HEK293 (cell line): Measurements from ENCODE around the gene ZNF84.

ENCODE experiments used
- HOXC10 ChIP-seq: sonication (generic); formaldehyde crosslinking; IDR thresholded peaks from 2 replicates; pipeline ENCODE4 v1.8.1; 2023; ENCODE audit warnings: mild to moderate bottlenecking, missing genetic modification reagents
- KLF8 ChIP-seq: fragments of 450-650 bp; formaldehyde crosslinking; IDR thresholded peaks from 2 replicates; pipeline ENCODE4 v1.5.1; 2016; ENCODE audit warnings: missing biosample characterization, missing genetic modification characterization
- SP2 ChIP-seq: fragments of 450-650 bp; formaldehyde crosslinking; IDR thresholded peaks from 2 replicates; pipeline ENCODE4 v1.5.1; 2016; ENCODE audit warnings: missing biosample characterization, missing genetic modification characterization
- WT1 ChIP-seq: fragments of 450-650 bp; formaldehyde crosslinking; IDR thresholded peaks from 2 replicates; pipeline ENCODE4 v1.5.1; 2016; ENCODE audit warnings: missing biosample characterization, missing genetic modification characterization
- ZEB2 ChIP-seq: fragments of 450-650 bp; formaldehyde crosslinking; IDR thresholded peaks from 2 replicates; pipeline ENCODE4 v1.5.1; 2016; ENCODE audit warnings: missing biosample characterization, missing genetic modification characterization
- ZFP37 ChIP-seq: fragments of 450-650 bp; formaldehyde crosslinking; IDR thresholded peaks from 2 replicates; pipeline ENCODE4 v1.5.1; 2016; ENCODE audit warnings: missing biosample characterization, missing genetic modification characterization
- ZIC2 ChIP-seq: fragments of 450-650 bp; formaldehyde crosslinking; IDR thresholded peaks from 2 replicates; pipeline ENCODE4 v1.5.1; 2016; ENCODE audit warnings: missing biosample characterization, missing genetic modification characterization
- ZNF132 ChIP-seq: fragments of 450-650 bp; formaldehyde crosslinking; IDR thresholded peaks from 2 replicates; pipeline ENCODE4 v1.5.1; 2017; ENCODE audit warnings: missing biosample characterization, missing genetic modification characterization, borderline replicate concordance
- ZNF138 ChIP-seq: fragments of 450-650 bp; formaldehyde crosslinking; IDR thresholded peaks from 2 replicates; pipeline ENCODE4 v1.5.1; 2016; ENCODE audit warnings: missing biosample characterization, missing genetic modification characterization, borderline replicate concordance
- ZNF140 ChIP-seq: fragments of 450-650 bp; formaldehyde crosslinking; IDR thresholded peaks from 2 replicates; pipeline ENCODE4 v1.5.1; 2016; ENCODE audit warnings: missing biosample characterization, missing genetic modification characterization
- ZNF146 ChIP-seq: fragments of 450-650 bp; formaldehyde crosslinking; IDR thresholded peaks from 2 replicates; pipeline ENCODE4 v1.5.1; 2016; ENCODE audit warnings: missing biosample characterization, missing genetic modification characterization
- ZNF174 ChIP-seq: fragments of 450-650 bp; formaldehyde crosslinking; IDR thresholded peaks from 2 replicates; pipeline ENCODE4 v1.5.0; 2017; ENCODE audit warnings: missing biosample characterization, mild to moderate bottlenecking, missing genetic modification characterization
- ZNF175 ChIP-seq: fragments of 450-650 bp; formaldehyde crosslinking; IDR thresholded peaks from 2 replicates; pipeline ENCODE4 v1.5.1; 2016; ENCODE audit warnings: missing biosample characterization, missing genetic modification characterization
- ZNF214 ChIP-seq: fragments of 450-650 bp; formaldehyde crosslinking; IDR thresholded peaks from 2 replicates; pipeline ENCODE4 v1.5.1; 2017; ENCODE audit warnings: missing biosample characterization, mild to moderate bottlenecking, missing genetic modification characterization, borderline replicate concordance
- ZNF274 ChIP-seq, 2 experiments: fragments of 200-500 bp in 1 of 2; fragments of 450-650 bp in 1 of 2; sonication (Bioruptor generic) in 1 of 2; formaldehyde crosslinking in 1 of 2; IDR thresholded peaks; 2 replicates each; pipeline versions ENCODE4 v1.5.1 to v1.6.1; 2014 to 2016; ENCODE audit warnings: borderline replicate concordance in 1 of 2, inconsistent platforms in 1 of 2, low read length in 1 of 2, missing biosample characterization in 1 of 2, missing genetic modification characterization in 1 of 2
- ZNF302 ChIP-seq: fragments of 450-650 bp; formaldehyde crosslinking; IDR thresholded peaks from 2 replicates; pipeline ENCODE4 v1.5.1; 2016; ENCODE audit warnings: missing biosample characterization, missing genetic modification characterization, low read depth
- ZNF324 ChIP-seq: fragments of 450-650 bp; formaldehyde crosslinking; IDR thresholded peaks from 2 replicates; pipeline ENCODE4 v1.5.1; 2016; ENCODE audit warnings: missing biosample characterization, missing genetic modification characterization
- ZNF433 ChIP-seq: fragments of 450-650 bp; formaldehyde crosslinking; IDR thresholded peaks from 2 replicates; pipeline ENCODE4 v1.5.1; 2016; ENCODE audit warnings: missing biosample characterization, missing genetic modification characterization, low read depth
- ZNF510 ChIP-seq: fragments of 450-650 bp; formaldehyde crosslinking; IDR thresholded peaks from 2 replicates; pipeline ENCODE4 v1.5.1; 2018; ENCODE audit warnings: mild to moderate bottlenecking, missing genetic modification characterization, missing biosample characterization; ENCODE audit not compliant: insufficient replicate concordance
- ZNF571 ChIP-seq: fragments of 450-650 bp; formaldehyde crosslinking; IDR thresholded peaks from 2 replicates; pipeline ENCODE4 v1.5.0; 2017; ENCODE audit warnings: missing biosample characterization, missing genetic modification characterization
- ZNF600 ChIP-seq: fragments of 450-650 bp; formaldehyde crosslinking; IDR thresholded peaks from 2 replicates; pipeline ENCODE4 v1.5.1; 2016; ENCODE audit warnings: missing biosample characterization, missing genetic modification characterization
- ZNF658 ChIP-seq: fragments of 450-650 bp; formaldehyde crosslinking; IDR thresholded peaks from 2 replicates; pipeline ENCODE4; 2016; ENCODE audit warnings: missing biosample characterization, missing genetic modification characterization
- ZNF670 ChIP-seq: fragments of 450-650 bp; formaldehyde crosslinking; IDR thresholded peaks from 2 replicates; pipeline ENCODE4 v1.5.1; 2016; ENCODE audit warnings: missing biosample characterization, missing genetic modification characterization, low read depth
- ZNF747 ChIP-seq: fragments of 450-650 bp; formaldehyde crosslinking; IDR thresholded peaks from 2 replicates; pipeline ENCODE4 v1.5.1; 2016; ENCODE audit warnings: missing biosample characterization, missing genetic modification characterization
- ZNF792 ChIP-seq: fragments of 450-650 bp; formaldehyde crosslinking; IDR thresholded peaks from 2 replicates; pipeline ENCODE4 v1.5.1; 2016; ENCODE audit warnings: missing biosample characterization, missing genetic modification characterization
- ZNF830 ChIP-seq: fragments of 450-650 bp; IDR thresholded peaks from 2 replicates; pipeline ENCODE4 v1.5.0; 2018; ENCODE audit warnings: missing biosample characterization, missing genetic modification characterization, low read depth, mild to moderate bottlenecking, moderate library complexity
- ZNF837 ChIP-seq: fragments of 450-650 bp; formaldehyde crosslinking; IDR thresholded peaks from 2 replicates; pipeline ENCODE4 v1.5.1; 2016; ENCODE audit warnings: missing biosample characterization, missing genetic modification characterization
- TF ChIP-seq, protein P1 (sequence below): fragments of 450-650 bp; formaldehyde crosslinking; IDR thresholded peaks from 2 replicates; pipeline ENCODE4 v1.5.1; 2016; ENCODE audit warnings: missing biosample characterization, missing genetic modification characterization
- TF ChIP-seq, protein P2 (sequence below): fragments of 450-650 bp; formaldehyde crosslinking; IDR thresholded peaks from 2 replicates; pipeline ENCODE4 v1.5.1; 2016; ENCODE audit warnings: missing biosample characterization, missing genetic modification characterization, borderline replicate concordance
- TF ChIP-seq, protein P3 (sequence below): fragments of 450-650 bp; formaldehyde crosslinking; IDR thresholded peaks from 2 replicates; pipeline ENCODE4 v1.5.1; 2016; ENCODE audit warnings: missing biosample characterization, missing genetic modification characterization
- TF ChIP-seq, protein P4 (sequence below): fragments of 450-650 bp; formaldehyde crosslinking; IDR thresholded peaks from 2 replicates; pipeline ENCODE4 v1.5.1; 2016; ENCODE audit warnings: missing biosample characterization, missing genetic modification characterization

The ZNF84 gene

DNA sequence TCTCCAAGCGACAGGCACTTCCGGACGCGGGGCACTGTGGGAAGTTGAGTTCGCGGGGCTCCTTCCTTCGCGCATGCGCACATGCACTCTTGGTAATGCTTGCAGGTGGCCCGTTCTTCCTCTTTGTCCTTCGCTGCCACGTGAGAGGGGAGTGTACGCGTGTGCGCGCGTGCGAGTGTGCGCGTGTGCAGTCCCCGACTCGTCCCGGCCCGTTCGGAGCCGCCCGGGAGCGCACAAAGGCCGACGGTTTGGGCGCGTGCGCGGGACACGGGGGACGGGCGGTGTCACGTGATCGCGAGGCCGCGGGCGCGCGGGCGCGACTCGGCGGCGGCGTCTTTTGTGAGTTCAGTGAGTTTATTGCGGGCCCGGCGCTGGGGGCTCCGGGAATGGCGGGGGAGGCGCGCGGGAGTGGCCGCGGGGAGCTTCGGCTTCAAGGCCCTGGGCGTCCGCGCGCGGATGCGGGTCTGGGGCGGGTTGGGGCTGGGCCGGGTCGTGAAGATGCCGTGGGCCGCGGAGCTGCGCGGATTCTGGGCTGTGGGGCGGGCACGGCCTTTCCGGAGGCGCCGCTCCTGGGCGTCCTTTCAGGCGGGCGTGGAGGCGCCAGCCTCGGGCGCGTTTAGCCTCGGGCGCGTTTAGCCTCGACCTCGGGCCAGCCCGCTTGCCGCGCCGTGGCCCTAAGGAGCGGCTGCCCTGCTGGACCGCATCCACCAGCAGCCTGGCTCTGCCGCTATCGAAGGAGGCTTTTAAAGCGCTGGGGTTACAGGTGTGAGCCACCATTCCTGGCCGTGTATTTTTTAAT, at the start of gene ZNF84 (continued):
- TF ChIP-seq ZNF138 (tag by site-specific recombination) (no peak), ZFP37 (tag by site-specific recombination) (no peak), ZNF140 (tag by site-specific recombination) (no peak), ZNF175 (tag by site-specific recombination) (no peak), ZIC2 (tag by site-specific recombination) (no peak), ZNF830 (no peak), ZNF792 (tag by site-specific recombination) (no peak), ZNF174 (tag by site-specific recombination) (no peak), ZNF324 (no peak), ZNF433 (no peak), ZNF670 (tag by site-specific recombination) (no peak), ZNF600 (tag by site-specific recombination) (no peak), ZNF510 (tag by site-specific recombination) (no peak), ZNF571 (no peak), ZNF132 (no peak), ZNF837 (tag by site-specific recombination) (no peak), ZNF302 (tag by site-specific recombination) (no peak), KLF8 (tag by site-specific recombination) (peak; percentile 67; the same call in 1 of the 2 replicates), ZNF274 (IDR thresholded peaks at IDR 0.05; ENCODE audit: low read length) (no peak), ZNF274 (tag by site-specific recombination; IDR thresholded peaks at IDR 0.05; ENCODE audit: borderline replicate concordance) (no peak), ZEB2 (tag by site-specific recombination) (peak; percentile 44; the same call in 1 of the 2 replicates), ZNF146 (tag by site-specific recombination) (peak; percentile 36; the same call in 1 of the 2 replicates), ZNF658 (tag by site-specific recombination) (no peak), ZNF214 (tag by site-specific recombination) (no peak), WT1 (tag by site-specific recombination) (no peak), SP2 (tag by site-specific recombination) (peak; percentile 55; the same call in 1 of the 2 replicates), ZNF747 (tag by site-specific recombination) (no peak), HOXC10 (CRISPR knock-in tag) (no peak)
- TF ChIP-seq, protein P1, sequence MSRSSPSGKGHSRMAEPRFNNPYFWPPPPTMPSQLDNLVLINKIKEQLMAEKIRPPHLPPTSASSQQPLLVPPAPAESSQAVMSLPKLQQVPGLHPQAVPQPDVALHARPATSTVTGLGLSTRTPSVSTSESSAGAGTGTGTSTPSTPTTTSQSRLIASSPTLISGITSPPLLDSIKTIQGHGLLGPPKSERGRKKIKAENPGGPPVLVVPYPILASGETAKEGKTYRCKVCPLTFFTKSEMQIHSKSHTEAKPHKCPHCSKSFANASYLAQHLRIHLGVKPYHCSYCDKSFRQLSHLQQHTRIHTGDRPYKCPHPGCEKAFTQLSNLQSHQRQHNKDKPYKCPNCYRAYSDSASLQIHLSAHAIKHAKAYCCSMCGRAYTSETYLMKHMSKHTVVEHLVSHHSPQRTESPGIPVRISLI (tag by site-specific recombination) = no peak
- TF ChIP-seq, protein P2, sequence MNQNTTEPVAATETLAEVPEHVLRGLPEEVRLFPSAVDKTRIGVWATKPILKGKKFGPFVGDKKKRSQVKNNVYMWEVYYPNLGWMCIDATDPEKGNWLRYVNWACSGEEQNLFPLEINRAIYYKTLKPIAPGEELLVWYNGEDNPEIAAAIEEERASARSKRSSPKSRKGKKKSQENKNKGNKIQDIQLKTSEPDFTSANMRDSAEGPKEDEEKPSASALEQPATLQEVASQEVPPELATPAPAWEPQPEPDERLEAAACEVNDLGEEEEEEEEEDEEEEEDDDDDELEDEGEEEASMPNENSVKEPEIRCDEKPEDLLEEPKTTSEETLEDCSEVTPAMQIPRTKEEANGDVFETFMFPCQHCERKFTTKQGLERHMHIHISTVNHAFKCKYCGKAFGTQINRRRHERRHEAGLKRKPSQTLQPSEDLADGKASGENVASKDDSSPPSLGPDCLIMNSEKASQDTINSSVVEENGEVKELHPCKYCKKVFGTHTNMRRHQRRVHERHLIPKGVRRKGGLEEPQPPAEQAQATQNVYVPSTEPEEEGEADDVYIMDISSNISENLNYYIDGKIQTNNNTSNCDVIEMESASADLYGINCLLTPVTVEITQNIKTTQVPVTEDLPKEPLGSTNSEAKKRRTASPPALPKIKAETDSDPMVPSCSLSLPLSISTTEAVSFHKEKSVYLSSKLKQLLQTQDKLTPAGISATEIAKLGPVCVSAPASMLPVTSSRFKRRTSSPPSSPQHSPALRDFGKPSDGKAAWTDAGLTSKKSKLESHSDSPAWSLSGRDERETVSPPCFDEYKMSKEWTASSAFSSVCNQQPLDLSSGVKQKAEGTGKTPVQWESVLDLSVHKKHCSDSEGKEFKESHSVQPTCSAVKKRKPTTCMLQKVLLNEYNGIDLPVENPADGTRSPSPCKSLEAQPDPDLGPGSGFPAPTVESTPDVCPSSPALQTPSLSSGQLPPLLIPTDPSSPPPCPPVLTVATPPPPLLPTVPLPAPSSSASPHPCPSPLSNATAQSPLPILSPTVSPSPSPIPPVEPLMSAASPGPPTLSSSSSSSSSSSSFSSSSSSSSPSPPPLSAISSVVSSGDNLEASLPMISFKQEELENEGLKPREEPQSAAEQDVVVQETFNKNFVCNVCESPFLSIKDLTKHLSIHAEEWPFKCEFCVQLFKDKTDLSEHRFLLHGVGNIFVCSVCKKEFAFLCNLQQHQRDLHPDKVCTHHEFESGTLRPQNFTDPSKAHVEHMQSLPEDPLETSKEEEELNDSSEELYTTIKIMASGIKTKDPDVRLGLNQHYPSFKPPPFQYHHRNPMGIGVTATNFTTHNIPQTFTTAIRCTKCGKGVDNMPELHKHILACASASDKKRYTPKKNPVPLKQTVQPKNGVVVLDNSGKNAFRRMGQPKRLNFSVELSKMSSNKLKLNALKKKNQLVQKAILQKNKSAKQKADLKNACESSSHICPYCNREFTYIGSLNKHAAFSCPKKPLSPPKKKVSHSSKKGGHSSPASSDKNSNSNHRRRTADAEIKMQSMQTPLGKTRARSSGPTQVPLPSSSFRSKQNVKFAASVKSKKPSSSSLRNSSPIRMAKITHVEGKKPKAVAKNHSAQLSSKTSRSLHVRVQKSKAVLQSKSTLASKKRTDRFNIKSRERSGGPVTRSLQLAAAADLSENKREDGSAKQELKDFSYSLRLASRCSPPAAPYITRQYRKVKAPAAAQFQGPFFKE = no peak
- TF ChIP-seq, protein P3, sequence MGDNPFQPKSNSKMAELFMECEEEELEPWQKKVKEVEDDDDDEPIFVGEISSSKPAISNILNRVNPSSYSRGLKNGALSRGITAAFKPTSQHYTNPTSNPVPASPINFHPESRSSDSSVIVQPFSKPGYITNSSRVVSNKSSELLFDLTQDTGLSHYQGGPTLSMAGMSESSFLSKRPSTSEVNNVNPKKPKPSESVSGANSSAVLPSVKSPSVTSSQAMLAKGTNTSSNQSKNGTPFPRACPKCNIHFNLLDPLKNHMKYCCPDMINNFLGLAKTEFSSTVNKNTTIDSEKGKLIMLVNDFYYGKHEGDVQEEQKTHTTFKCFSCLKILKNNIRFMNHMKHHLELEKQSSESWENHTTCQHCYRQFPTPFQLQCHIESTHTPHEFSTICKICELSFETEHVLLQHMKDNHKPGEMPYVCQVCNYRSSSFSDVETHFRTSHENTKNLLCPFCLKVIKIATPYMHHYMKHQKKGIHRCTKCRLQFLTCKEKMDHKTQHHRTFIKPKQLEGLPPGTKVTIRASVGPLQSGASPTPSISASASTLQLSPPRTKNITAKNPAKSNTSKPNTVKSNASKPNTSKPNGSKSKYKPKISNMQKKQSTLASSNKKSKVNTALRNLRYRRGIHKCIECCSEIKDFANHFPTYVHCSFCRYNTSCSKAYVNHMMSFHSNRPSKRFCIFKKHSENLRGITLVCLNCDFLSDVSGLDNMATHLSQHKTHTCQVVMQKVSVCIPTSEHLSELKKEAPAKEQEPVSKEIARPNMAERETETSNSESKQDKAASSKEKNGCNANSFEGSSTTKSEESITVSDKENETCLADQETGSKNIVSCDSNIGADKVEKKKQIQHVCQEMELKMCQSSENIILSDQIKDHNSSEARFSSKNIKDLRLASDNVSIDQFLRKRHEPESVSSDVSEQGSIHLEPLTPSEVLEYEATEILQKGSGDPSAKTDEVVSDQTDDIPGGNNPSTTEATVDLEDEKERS (tag by site-specific recombination) = no peak
- TF ChIP-seq, protein P4, sequence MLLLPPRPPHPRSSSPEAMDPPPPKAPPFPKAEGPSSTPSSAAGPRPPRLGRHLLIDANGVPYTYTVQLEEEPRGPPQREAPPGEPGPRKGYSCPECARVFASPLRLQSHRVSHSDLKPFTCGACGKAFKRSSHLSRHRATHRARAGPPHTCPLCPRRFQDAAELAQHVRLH (tag by site-specific recombination) = no peak
